ENCODE data around the gene RIMBP2.

The RIMBP2 gene

DNA sequence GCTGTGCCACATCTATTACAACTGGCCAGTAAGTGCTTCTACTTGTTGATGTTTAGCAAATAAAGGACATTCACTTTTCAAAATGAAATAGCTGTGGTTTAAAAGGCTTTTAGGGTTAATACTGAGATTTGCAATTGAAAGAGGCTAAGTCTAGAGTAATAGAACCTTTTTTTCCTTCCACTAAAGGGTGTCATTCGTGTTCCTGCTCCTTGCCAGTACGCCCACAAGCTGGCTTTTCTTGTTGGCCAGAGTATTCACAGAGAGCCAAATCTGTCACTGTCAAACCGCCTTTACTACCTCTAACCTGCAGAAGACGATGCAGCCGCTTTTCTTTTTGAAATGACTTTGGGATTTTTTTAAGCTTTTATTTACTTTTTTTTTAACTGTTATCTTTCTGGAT lies 344.8 kb downstream of the RIMBP2 start:
- DNase-seq (ENCODE audit: low read depth, low spot score) = no peak

DNA sequence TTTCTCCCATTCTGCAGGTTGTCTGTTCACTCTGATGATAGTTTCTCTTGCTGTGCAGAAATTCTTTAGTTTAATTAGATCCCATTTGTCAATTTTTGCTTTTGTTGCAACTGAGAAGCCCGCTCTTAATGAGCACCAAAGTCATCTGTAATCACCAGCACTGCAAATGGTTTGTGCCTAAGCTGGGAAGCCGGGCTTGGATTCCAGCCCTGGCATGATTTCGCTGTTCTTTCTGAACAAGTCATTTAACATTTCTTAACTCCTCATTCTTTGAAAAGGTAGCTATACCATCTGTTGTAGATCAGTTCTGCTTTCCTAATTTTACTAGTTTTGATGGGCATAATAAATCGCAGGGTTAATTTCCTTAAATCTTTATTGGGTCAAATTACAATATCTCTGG lies 346.3 kb downstream of the RIMBP2 start:
- no peak for DNase-seq (ENCODE audit: low read depth, low spot score)

DNA sequence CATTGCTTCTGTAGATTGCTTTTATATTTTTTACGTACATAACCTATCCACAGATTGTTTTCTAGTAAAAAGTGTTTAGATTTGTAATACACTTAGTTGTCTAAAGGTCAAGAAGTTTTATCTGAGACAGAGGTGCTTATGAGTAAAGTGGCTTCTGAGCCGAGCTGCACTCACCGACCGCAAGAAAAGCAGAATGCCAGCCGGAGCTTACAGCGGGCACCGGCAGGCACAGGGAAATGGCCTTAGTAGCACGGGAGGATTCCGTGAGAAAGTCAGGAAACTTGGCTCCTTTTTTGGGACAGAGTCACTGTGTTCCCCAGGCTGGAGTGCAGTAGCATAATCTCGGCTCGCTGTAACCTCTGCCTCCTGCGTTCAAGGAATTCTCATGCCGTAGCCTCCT lies 348.6 kb downstream of the RIMBP2 start:
- no peak for DNase-seq (ENCODE audit: low read depth, low spot score)

DNA sequence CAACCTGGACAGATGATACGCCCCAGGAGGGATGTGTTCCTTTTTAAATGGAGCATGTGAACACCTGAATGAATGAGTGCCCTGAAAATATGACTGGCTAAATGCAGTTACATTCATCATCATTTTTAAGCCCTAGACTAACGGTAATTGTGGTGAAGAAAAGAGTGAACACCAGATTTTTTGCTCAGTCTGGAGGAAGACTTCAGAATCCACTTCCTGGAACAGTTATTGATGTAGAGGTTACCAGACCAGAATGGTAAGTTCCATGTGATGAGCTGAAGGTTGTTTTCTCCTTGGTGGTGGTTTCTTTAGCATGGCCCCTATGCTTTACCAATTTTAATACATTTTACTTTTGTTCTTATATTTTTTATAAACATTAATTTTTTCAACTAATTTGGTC lies 349.1 kb downstream of the RIMBP2 start:
- no peak for DNase-seq (ENCODE audit: low read depth, low spot score)

DNA sequence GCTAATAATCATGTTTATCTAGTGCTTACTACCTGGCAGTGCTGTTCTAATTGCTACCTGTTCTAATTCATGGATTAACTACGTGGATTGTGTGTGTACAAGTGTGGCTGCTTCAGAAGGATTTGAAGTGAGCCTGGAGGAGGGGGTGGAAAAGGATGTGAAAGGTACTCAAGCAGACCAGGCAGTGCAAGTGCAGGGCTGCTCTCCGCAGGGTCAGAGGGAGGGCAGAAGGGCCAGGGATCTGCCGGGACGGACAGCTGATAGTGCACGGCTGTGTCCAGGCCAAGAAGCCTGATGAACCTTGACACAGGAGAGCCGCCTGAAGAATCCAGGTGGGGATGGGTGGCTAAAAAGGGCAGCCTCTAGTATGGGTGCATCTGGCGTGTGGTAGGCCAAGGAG lies 349.9 kb downstream of the RIMBP2 start:
- DNase-seq (ENCODE audit: low read depth, low spot score) = no peak

DNA sequence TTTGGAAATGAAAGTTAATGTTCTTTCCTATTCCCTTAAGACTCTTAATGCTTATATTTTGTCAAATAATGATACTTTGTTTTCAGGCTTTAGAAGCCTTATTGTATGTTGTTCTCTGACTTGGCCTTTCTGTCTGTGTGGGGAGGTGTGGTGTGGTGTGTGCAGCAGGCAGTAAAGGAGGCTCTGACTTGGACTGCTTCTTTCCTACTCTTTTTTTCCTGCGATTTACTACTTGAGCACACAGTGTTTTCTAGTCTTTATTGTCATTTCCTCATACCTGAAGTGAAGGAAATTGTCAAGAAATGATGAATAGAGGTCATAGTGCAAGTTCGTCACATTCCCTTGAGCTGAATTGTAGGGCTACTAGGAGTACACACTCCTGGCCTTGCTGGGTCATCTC lies 351.5 kb downstream of the RIMBP2 start:
- no peak for DNase-seq (ENCODE audit: low read depth, low spot score)

DNA sequence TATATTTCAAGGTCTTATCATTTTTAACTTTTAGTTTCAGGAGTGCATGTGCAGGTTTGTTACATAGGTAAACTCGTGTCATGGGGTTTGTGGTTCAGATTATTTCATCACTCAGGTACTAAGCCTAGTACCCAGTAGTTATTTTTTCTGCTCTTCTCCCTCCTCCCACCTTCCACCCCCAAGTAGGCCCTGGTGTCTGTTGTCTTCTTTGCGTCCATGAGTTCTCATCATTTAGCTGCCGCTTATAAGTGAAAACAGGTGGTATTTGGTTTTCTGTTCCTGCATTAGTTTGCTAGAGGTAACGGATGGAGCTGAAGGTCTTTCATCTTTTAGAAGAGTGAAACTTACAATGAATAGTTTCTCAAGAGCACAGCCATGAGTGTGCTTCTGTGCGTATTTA lies 354.0 kb downstream of the RIMBP2 start:
- no peak for DNase-seq (ENCODE audit: low read depth, low spot score)

DNA sequence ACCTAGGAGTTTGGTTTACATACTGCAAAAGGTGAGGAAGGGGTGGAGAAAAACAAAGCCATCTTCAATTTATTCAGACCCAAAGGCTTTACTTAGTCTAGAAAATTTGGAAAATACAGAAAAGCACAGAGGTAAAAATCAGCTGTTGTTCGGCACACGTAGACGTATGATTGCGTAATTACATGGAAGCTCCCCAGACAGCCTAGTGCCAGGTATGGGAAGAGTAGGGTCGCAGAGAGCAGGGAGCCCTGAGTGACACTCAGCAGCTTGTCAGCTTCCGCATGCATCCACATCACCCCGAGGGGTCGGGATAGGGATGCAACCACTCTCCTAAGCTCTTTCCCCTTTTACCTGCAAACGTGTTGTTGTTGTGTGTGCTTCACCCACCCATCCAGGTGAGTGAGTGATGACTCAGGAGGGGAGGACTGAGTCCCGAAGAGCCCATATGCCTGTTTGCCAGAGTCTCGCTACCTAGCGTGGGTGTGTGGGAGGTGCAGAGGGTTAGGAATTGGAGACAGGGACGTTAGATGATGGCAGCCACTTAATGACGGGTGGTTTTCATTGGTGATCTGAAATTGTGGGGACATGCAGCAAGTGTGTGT lies 358.3 kb downstream of the RIMBP2 start:
- DNase-seq (ENCODE audit: low read depth, low spot score) = no peak

DNA sequence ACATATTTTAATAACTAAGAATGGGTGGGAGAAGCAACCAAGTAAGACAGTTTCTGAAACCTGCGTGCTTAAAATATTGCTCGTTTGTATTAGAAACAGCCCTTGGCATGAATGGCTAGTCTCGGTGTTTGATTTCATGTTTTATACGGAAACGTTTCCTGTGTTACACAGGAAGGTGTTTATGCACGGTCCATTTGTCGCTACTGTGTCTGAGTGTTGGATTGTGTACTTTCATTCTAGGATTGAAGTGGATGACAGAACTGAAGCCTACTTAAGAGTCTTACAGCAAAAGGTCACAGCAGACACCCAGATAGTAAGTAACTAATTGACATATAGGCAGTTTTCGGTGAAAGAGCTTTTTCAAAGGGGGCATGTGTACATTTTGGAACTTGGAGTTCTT lies 358.9 kb downstream of the RIMBP2 start:
- DNase-seq (ENCODE audit: low read depth, low spot score) = no peak

DNA sequence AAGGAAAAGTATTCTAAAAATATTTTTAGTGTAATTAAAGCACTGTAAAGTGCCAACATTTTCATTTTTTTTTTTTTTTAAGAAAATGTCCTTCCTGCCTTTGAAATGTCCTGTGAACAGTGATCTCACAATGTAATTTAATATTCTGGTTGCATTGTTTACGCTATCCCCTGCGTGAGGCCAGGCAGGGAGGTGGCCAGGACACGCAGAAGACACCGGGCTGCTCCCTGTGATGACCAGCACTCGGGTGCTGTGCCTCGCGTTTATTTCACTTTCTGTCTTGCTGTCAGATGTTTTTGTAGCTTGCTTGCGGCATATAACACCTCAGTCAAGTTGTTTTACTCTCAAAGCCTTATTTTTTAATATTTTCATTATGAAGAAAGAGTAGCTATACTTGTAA lies 359.9 kb downstream of the RIMBP2 start:
- DNase-seq (ENCODE audit: low read depth, low spot score) = no peak

DNA sequence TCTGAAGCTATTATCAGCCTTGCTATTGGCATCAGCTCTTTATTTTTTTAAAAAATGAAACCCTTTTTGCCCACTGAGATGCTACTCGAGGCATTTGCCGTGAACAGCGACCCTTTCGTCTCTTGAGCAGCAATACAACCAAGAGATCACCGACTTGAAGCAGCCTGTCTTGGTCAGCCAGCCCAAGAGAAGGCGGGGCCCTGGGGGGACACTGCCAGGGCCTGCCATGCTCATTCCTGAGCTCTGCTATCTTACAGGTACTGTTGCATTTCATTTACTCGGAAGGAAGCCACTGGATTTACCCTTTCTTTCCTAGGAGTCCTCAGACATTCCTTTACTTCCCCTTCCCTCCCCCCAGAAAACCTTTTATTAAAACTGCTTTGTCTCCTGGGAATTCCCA lies 361.7 kb downstream of the RIMBP2 start:
- no peak for DNase-seq (ENCODE audit: low read depth, low spot score)

DNA sequence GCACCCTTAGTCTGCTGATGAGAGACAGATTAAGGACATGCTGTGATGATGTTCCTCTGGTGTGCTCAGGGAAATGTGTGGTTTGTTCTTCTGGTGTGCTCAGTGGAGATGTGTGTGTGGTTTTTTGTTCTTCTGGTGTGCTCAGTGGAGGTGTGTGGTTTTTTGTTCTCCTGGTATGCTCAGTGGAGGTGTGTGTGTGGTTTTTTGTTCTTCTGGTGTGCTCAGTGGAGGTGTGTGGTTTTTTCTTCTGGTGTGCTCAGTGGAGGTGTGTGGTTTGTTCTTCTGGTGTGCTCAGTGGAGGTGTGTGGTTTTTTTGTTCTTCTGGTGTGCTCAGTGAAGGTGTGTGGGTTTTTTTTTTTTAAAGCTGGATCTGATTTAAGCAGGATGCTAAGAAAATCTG lies 363.0 kb downstream of the RIMBP2 start:
- no peak for DNase-seq (ENCODE audit: low read depth, low spot score)

DNA sequence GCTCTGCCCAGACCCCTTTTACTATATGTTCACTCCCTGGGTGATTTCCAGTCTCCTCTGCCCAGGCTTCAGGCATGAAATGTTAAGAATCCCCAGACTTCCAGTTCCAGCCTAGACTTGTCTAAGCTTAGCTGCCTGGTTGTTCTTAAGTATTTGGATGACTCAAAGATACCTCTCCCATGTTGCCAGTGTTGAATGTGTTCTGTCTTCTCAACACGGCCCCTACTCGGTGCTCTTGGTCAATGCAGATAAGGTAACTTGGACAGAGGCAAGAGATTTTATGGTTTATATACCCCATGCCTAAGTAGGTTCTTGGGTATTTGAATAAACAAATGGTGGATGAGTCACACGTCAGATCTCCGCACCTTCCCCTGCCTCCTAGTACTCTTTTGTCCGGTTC lies 364.8 kb downstream of the RIMBP2 start:
- no peak for DNase-seq (ENCODE audit: low read depth, low spot score)

DNA sequence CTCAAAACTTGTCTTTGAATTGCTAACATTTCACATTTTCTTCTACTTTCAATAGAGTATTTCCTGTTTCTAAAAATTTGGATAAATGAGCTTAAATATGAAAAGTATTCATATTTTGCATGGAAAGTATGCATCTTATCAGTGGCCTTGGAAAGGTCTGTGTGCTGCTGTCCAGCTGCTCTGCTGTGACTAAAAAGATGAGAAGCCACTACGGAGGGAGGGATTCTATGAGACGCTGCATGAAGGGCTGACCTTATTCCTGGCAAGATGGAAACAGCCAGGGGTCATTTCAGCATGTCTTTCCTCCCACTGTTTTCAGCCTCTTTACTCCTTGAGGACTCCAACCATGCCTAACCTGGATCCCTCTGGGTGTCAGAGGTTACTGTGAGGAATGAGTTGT lies 365.4 kb downstream of the RIMBP2 start:
- DNase-seq (ENCODE audit: low read depth, low spot score) = no peak

DNA sequence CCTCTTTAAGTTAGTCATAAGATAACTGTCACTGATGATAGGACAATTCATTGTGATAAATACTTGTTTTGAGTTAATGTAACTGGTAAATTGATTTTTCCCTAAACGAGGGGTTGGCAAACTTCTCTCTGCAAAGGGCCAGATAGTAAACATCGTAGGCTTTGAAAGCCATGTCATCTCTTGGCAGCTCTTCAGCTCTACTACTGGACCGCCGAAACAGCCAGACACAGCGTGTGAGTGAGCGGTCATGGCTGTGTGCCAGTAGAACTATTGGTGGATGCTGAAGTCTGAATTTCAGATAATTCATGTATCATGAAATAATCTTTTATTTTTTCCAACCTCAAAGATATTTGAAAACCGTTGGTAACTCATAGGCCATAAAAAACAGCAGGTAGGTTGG lies 368.5 kb downstream of the RIMBP2 start:
- no peak for DNase-seq (ENCODE audit: low read depth, low spot score)
